Loucy (cell line): ENCODE data around the gene MPHOSPH8.

Experiments used
- EZH2phosphoT487 ChIP-seq: fragments of 200-600 bp; IDR thresholded peaks from 2 replicates; pipeline ENCODE4 v1.6.1; 2018; ENCODE audit warnings: antibody characterized with exemption, mild to moderate bottlenecking, moderate library complexity, borderline replicate concordance
- TF ChIP-seq, protein P1 (sequence below): fragments of 200-600 bp; sonication (generic); conservative IDR thresholded peaks from 2 replicates; pipeline ENCODE4 v1.5.1; 2014; ENCODE audit warnings: mild to moderate bottlenecking, antibody characterized with exemption, low read length

DNA sequence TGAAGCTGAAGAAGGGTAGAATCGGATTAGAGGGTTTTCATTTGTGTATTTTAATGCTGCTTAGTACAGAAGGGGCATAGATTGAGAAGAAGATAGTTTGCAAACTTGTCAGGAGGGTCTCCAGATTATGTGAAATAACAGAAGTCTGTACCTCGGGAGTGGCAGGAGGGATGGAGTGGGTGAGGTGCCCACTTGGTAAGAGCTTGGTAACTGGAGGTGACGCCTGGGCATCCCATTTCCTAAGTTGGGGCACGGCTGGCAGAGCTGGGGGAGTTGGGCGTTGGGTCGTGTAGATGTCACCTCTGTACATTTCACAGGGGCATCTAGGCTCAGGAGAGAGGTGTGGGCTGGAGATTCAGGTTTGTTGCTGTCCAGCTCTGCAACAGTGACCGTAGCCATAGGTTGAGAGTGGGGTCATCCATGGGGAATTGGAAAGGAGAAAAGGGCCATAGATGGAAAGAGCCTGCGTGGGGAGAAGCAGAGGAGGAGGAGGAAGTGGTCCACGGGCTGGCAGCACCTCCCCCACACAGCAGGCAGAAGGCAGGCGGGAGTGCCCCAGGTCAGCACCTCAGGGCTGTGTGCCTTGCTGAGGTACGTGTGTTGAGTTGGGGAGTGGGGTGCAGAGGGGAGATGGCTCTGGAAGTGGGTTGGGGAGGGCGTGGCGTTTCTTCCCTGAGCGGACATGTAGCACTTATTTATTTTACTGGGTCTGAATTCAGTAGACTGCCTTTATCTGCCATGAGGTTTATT is 31.2 kb downstream of the MPHOSPH8 start:
- TF ChIP-seq, protein P1, sequence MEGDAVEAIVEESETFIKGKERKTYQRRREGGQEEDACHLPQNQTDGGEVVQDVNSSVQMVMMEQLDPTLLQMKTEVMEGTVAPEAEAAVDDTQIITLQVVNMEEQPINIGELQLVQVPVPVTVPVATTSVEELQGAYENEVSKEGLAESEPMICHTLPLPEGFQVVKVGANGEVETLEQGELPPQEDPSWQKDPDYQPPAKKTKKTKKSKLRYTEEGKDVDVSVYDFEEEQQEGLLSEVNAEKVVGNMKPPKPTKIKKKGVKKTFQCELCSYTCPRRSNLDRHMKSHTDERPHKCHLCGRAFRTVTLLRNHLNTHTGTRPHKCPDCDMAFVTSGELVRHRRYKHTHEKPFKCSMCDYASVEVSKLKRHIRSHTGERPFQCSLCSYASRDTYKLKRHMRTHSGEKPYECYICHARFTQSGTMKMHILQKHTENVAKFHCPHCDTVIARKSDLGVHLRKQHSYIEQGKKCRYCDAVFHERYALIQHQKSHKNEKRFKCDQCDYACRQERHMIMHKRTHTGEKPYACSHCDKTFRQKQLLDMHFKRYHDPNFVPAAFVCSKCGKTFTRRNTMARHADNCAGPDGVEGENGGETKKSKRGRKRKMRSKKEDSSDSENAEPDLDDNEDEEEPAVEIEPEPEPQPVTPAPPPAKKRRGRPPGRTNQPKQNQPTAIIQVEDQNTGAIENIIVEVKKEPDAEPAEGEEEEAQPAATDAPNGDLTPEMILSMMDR = no peak
- no peak for TF ChIP-seq EZH2phosphoT487
